HG03097 (cell line): ENCODE measurements around the gene GALP.
"Not testable (repeated sequence)": the region's sequence is repeated elsewhere in the genome, so short reads cannot be mapped to it uniquely, and the experiment has no call there.

Source experiments
- ATAC-seq: cut with Tn5 transposase; IDR thresholded peaks from one replicate; pipeline ENCODE4 v1.9.1; 2021; ENCODE audit not compliant: unreplicated experiment, low FRiP score

Gene GALP

GRCh38 chr19:56175861-56176307 is at the start of gene GALP:
TSS of gene GALP (plus strand) at chr19:56176008. CDS start at chr19:56177109, 1,101 bp downstream.
- ATAC-seq, result not testable (repeated sequence)

GRCh38 chr19:56126983-56127780 is 48.6 kb upstream of the GALP start:
- ATAC-seq, result no peak

- ATAC-seq, result no peak
Measured at GRCh38 chr19:56130006-56130405, 45.8 kb upstream of the GALP start.

- no peak for ATAC-seq
Measured at GRCh38 chr19:56131651-56132050, 44.2 kb upstream of the GALP start.

GRCh38 chr19:56132316-56132822 is 43.4 kb upstream of the GALP start:
- no peak for ATAC-seq

- no peak for ATAC-seq
Measured at GRCh38 chr19:56133858-56134653, 41.8 kb upstream of the GALP start.

- no peak for ATAC-seq
Measured at GRCh38 chr19:56134654-56134921, 41.2 kb upstream of the GALP start.

- no peak for ATAC-seq
Measured at GRCh38 chr19:56136362-56136761, 39.4 kb upstream of the GALP start.

- ATAC-seq, result no peak
Measured at GRCh38 chr19:56137405-56137804, 38.4 kb upstream of the GALP start.

- ATAC-seq, result no peak
Measured at GRCh38 chr19:56138069-56138468, 37.7 kb upstream of the GALP start.

GRCh38 chr19:56139847-56140582 is 35.8 kb upstream of the GALP start:
- ATAC-seq, result no peak

- peak; percentile 93 for ATAC-seq
Measured at GRCh38 chr19:56140583-56141416, 35.0 kb upstream of the GALP start, which contains the start of gene ZNF444. TSS of gene ZNF444 (plus strand) at chr19:56141287. CDS start at chr19:56146912, 5,625 bp downstream.

GRCh38 chr19:56141417-56141993 is 34.3 kb upstream of the GALP start:
- ATAC-seq, result no peak

GRCh38 chr19:56142087-56142787 is 33.6 kb upstream of the GALP start:
- no peak for ATAC-seq

- no peak for ATAC-seq
Measured at GRCh38 chr19:56142897-56143434, 32.8 kb upstream of the GALP start.

GRCh38 chr19:56144376-56144775 is 31.4 kb upstream of the GALP start:
- ATAC-seq, result no peak

GRCh38 chr19:56144831-56145230 is 31.0 kb upstream of the GALP start:
- no peak for ATAC-seq

- ATAC-seq, result no peak
Measured at GRCh38 chr19:56145698-56146097, 30.1 kb upstream of the GALP start.

- no peak for ATAC-seq
Measured at GRCh38 chr19:56146904-56147303, 28.9 kb upstream of the GALP start.
